ENCODE data around the gene PLEKHM3. TPM values are rescaled to one million over a fixed set of nuclear protein-coding genes. Genes with fewer than 3 reads are reported as not detected.

PLEKHM3 gene
- total RNA-seq, 1 experiment from 2014 or later: 8.4 TPM

DNA sequence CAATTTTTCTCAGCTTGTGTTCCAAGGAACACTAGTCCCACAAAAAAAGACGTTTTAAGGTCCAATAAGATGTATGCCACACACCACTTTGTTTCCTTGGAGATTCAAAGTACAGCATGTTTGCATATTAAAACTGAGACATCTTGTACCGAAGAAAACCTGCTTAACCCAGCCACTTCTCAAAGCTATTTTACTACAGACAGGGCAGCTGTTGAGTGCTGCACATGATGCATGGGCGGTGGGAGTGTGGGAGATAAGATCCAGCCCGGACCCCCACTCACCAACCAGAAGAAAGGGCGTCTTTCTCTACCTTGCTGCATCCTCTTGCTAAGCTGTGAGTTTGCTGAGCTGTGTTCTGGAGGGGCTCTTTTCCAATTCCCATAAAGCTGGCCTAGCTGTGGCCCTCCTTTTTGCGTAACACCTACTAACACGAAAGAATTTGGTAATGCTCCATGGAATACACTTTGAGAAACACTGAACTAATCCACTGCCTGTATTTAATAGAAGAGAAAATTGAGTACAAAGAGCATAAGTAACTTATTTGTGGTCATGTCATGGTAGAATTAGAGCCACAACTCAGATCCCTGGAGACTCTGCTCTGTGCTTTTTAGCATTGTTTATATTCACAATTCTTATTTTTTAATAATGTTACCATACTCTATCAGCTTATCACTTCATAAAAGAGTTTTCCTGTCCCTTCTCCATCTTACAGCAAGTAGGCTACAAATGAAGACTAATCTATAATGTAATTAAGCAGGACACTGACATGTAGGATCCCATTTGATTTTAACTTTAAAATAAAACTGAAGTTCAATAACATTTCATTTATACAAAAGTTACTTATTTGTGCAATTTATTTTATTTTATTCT lies 90.0 kb downstream of the PLEKHM3 start:
- Histone ChIP-seq H3K4me2 (no peak overlapping the region), H2AFZ (no peak overlapping the region), H3K4me3 (no peak overlapping the region), H3K4me1 (replicated peaks; ENCODE audit: insufficient read depth) (peaks cover 15% of the 10 kb centered on the region), H3K9me3 (ENCODE audit: insufficient read depth, low read depth) (no peaks in the 10 kb centered on the region), H3K27ac (no peak overlapping the region), H3F3A (ENCODE audit: insufficient read depth, low read depth) (no peaks in the 10 kb centered on the region), H4K20me1 (ENCODE audit: insufficient read depth) (no peaks in the 10 kb centered on the region), H3K36me3 (ENCODE audit: low read depth) (no peaks in the 10 kb centered on the region), H3K9me2 (ENCODE audit: insufficient read depth) (no peaks in the 10 kb centered on the region), H3K27me3 (ENCODE audit: insufficient read depth, low read depth) (no peaks in the 10 kb centered on the region), H3K79me2 (ENCODE audit: low read depth) (no peaks in the 10 kb centered on the region)
- ChIA-PET POLR2A (ENCODE audit: unreplicated experiment) (no interaction called here), CTCF (no interaction called here)
- DNase-seq: no peak
- BruUV-seq (replicated peaks): no TSS peak
- intact Hi-C loops (cut with micrococcal nuclease; ENCODE audit: unreplicated experiment): no loop called here
- no peak for TF ChIP-seq EZH2 (IDR thresholded peaks at IDR 0.05; ENCODE audit: low read depth)
- TF ChIP-seq CTCF (conservative IDR thresholded peaks at IDR 0.05): no peak

GRCh38 chr2:207934720-207935119 lies 90.6 kb downstream of the PLEKHM3 start:
- Histone ChIP-seq H3K4me3 (no peak overlapping the region), H3F3A (ENCODE audit: insufficient read depth, low read depth) (no peaks in the 10 kb centered on the region), H3K27ac (no peak overlapping the region), H3K36me3 (ENCODE audit: low read depth) (no peaks in the 10 kb centered on the region), H3K9me3 (ENCODE audit: insufficient read depth, low read depth) (no peaks in the 10 kb centered on the region), H2AFZ (no peak overlapping the region), H3K27me3 (ENCODE audit: insufficient read depth, low read depth) (no peaks in the 10 kb centered on the region), H4K20me1 (ENCODE audit: insufficient read depth) (no peaks in the 10 kb centered on the region), H3K79me2 (ENCODE audit: low read depth) (no peaks in the 10 kb centered on the region), H3K4me1 (replicated peaks; ENCODE audit: insufficient read depth) (peaks cover 10% of the 10 kb centered on the region), H3K4me2 (no peak overlapping the region), H3K9me2 (ENCODE audit: insufficient read depth) (no peaks in the 10 kb centered on the region)
- no TSS peak for BruUV-seq (replicated peaks)
- intact Hi-C loops (cut with micrococcal nuclease; ENCODE audit: unreplicated experiment): no loop called here
- TF ChIP-seq CTCF (conservative IDR thresholded peaks at IDR 0.05) (no peak), EZH2 (IDR thresholded peaks at IDR 0.05; ENCODE audit: low read depth) (no peak)
- no peak for DNase-seq
- POLR2A ChIA-PET (ENCODE audit: unreplicated experiment): no interaction called here
- CTCF ChIA-PET: no interaction called here

GRCh38 chr2:207933396-207934065 lies 91.8 kb downstream of the PLEKHM3 start:
- Histone ChIP-seq H3K4me3 (no peak overlapping the region), H3K36me3 (ENCODE audit: low read depth) (no peaks in the 10 kb centered on the region), H3K79me2 (ENCODE audit: low read depth) (no peaks in the 10 kb centered on the region), H3K4me1 (replicated peaks; ENCODE audit: insufficient read depth) (no peaks in the 10 kb centered on the region), H3K27me3 (ENCODE audit: insufficient read depth, low read depth) (no peaks in the 10 kb centered on the region), H2AFZ (no peak overlapping the region), H3K9me3 (ENCODE audit: insufficient read depth, low read depth) (no peaks in the 10 kb centered on the region), H3K9me2 (ENCODE audit: insufficient read depth) (no peaks in the 10 kb centered on the region), H3K4me2 (no peak overlapping the region), H4K20me1 (ENCODE audit: insufficient read depth) (no peaks in the 10 kb centered on the region), H3K27ac (no peak overlapping the region), H3F3A (ENCODE audit: insufficient read depth, low read depth) (no peaks in the 10 kb centered on the region)
- intact Hi-C loops (cut with micrococcal nuclease; ENCODE audit: unreplicated experiment): no loop called here
- ChIA-PET CTCF (no interaction called here), POLR2A (ENCODE audit: unreplicated experiment) (no interaction called here)
- no TSS peak for BruUV-seq (replicated peaks)
- DNase-seq: no peak
- TF ChIP-seq EZH2 (IDR thresholded peaks at IDR 0.05; ENCODE audit: low read depth) (no peak), CTCF (conservative IDR thresholded peaks at IDR 0.05) (no peak)
